MM.1S (cell line): ENCODE measurements around the gene MYO1E.

Experiments
- DNase-seq: peaks from one replicate; pipeline ENCODE4 v3.0.0-alpha.2; 2015
- H2AFZ ChIP-seq: fragments of 300-600 bp; sonication (generic); 2 replicates; pipeline ENCODE4 v1.6.0; 2016; ENCODE audit warnings: antibody characterized with exemption, low read length
- H3F3A ChIP-seq: fragments of 300-600 bp; sonication (generic); 2 replicates; pipeline ENCODE4 v1.6.1; 2016; ENCODE audit warnings: mild to moderate bottlenecking, antibody characterized with exemption, low read length, moderate library complexity, mixed read lengths; ENCODE audit not compliant: insufficient read depth
- H3K27ac ChIP-seq: fragments of 300-600 bp; sonication (generic); 2 replicates; pipeline ENCODE4 v1.5.1; 2016; ENCODE audit warnings: mild to moderate bottlenecking, low read length
- H3K27me3 ChIP-seq: fragments of 300-600 bp; sonication (generic); replicated peaks from 2 replicates; pipeline ENCODE4 v1.6.0; 2016; ENCODE audit warnings: low read length; ENCODE audit not compliant: insufficient read depth
- H3K36me3 ChIP-seq: fragments of 300-600 bp; sonication (generic); replicated peaks from 2 replicates; pipeline ENCODE4 v1.6.1; 2016; ENCODE audit warnings: mild to moderate bottlenecking, low read length, mixed read lengths; ENCODE audit not compliant: insufficient read depth
- H3K4me1 ChIP-seq: fragments of 300-600 bp; sonication (generic); 2 replicates; pipeline ENCODE4 v1.6.1; 2016; ENCODE audit warnings: low read length, mixed read lengths
- H3K4me2 ChIP-seq: fragments of 300-600 bp; sonication (generic); 2 replicates; pipeline ENCODE4 v1.6.0; 2016; ENCODE audit warnings: low read depth, low read length
- H3K4me3 ChIP-seq: fragments of 300-600 bp; sonication (generic); 2 replicates; pipeline ENCODE4 v1.5.1; 2016; ENCODE audit warnings: low read length, mixed read lengths
- H3K79me2 ChIP-seq: fragments of 300-600 bp; sonication (generic); 2 replicates; pipeline ENCODE4 v1.6.1; 2016; ENCODE audit warnings: mixed run types, low read length, mixed read lengths
- H3K9ac ChIP-seq: fragments of 300-600 bp; sonication (generic); 2 replicates; pipeline ENCODE4 v1.6.1; 2016; ENCODE audit warnings: low read length, mixed read lengths
- H3K9me2 ChIP-seq: fragments of 300-600 bp; sonication (generic); replicated peaks from 2 replicates; pipeline ENCODE4 v1.6.1; 2016; ENCODE audit warnings: mild to moderate bottlenecking, low read length, mixed read lengths; ENCODE audit not compliant: insufficient read depth
- H3K9me3 ChIP-seq: fragments of 300-600 bp; sonication (generic); replicated peaks from 2 replicates; pipeline ENCODE4 v1.6.1; 2016; ENCODE audit warnings: mild to moderate bottlenecking, low read length, mixed read lengths; ENCODE audit not compliant: insufficient read depth
- H4K20me1 ChIP-seq: fragments of 300-600 bp; sonication (generic); 2 replicates; pipeline ENCODE4 v1.6.1; 2016; ENCODE audit warnings: mild to moderate bottlenecking, low read length, moderate library complexity, mixed read lengths; ENCODE audit not compliant: insufficient read depth
- CTCF ChIP-seq: fragments of 300-600 bp; sonication (generic); IDR thresholded peaks from 2 replicates; pipeline ENCODE4 v1.5.1; 2016; ENCODE audit warnings: antibody characterized with exemption, low read length, mixed read lengths
- EZH2 ChIP-seq: fragments of 300-600 bp; sonication (generic); optimal IDR thresholded peaks from 2 replicates; pipeline ENCODE3; 2017; ENCODE audit warnings: low read depth, mild to moderate bottlenecking, antibody characterized with exemption, low read length, mixed read lengths
- EZH2phosphoT487 ChIP-seq: fragments of 300-600 bp; sonication (generic); IDR thresholded peaks from 2 replicates; pipeline ENCODE4 v1.6.1; 2018; ENCODE audit warnings: antibody characterized with exemption, low read length

MYO1E gene

GRCh38 chr15:59210186-59210585 lies 162.5 kb downstream of the MYO1E start:
- no peaks in the 10 kb centered on the region for H3K27me3 ChIP-seq

GRCh38 chr15:59208613-59209249 lies 163.9 kb downstream of the MYO1E start:
- Histone ChIP-seq H3F3A (no peaks in the 10 kb centered on the region), H3K36me3 (no peaks in the 10 kb centered on the region), H3K4me1 (no peaks in the 10 kb centered on the region), H3K9me3 (no peaks in the 10 kb centered on the region), H4K20me1 (no peaks in the 10 kb centered on the region), H3K27me3 (no peaks in the 10 kb centered on the region), H3K4me3 (no peak overlapping the region), H3K79me2 (no peaks in the 10 kb centered on the region), H3K4me2 (no peak overlapping the region), H2AFZ (no peak overlapping the region), H3K27ac (no peak overlapping the region), H3K9me2 (no peaks in the 10 kb centered on the region), H3K9ac (no peak overlapping the region)
- no peak for DNase-seq
- no peak for TF ChIP-seq CTCF
- TF ChIP-seq EZH2phosphoT487, result no peak
- TF ChIP-seq EZH2, result no peak

More at GRCh38 chr15:59210186-59210585, 162.5 kb downstream of the MYO1E start:
- Histone ChIP-seq H3F3A (no peaks in the 10 kb centered on the region), H4K20me1 (no peaks in the 10 kb centered on the region), H3K27ac (no peak overlapping the region), H3K4me1 (no peaks in the 10 kb centered on the region), H3K36me3 (no peaks in the 10 kb centered on the region), H2AFZ (no peak overlapping the region), H3K9me2 (no peaks in the 10 kb centered on the region), H3K4me2 (no peak overlapping the region), H3K9me3 (no peaks in the 10 kb centered on the region), H3K79me2 (no peaks in the 10 kb centered on the region), H3K9ac (no peak overlapping the region), H3K4me3 (no peak overlapping the region)
- TF ChIP-seq EZH2, result no peak
- TF ChIP-seq EZH2phosphoT487, result no peak
- TF ChIP-seq CTCF, result no peak
- no peak for DNase-seq

- Histone ChIP-seq H2AFZ (no peak within 1 kb of the TSS), H3K27ac (no peak within 1 kb of the TSS), H3K4me1 (no peaks in the 10 kb centered on the region), H3K4me2 (no peak within 1 kb of the TSS), H3K4me3 (no peak within 1 kb of the TSS), H3K9ac (no peak within 1 kb of the TSS), H4K20me1 (no peaks in the 10 kb centered on the region), H3K36me3 (no peaks in the 10 kb centered on the region), H3K9me2 (no peaks in the 10 kb centered on the region), H3K27me3 (no peaks in the 10 kb centered on the region), H3F3A (no peaks in the 10 kb centered on the region), H3K79me2 (no peaks in the 10 kb centered on the region), H3K9me3 (no peaks in the 10 kb centered on the region)
- no peak for DNase-seq
- TF ChIP-seq EZH2 (no peak), EZH2phosphoT487 (no peak), CTCF (no peak)
Observed at GRCh38 chr15:59206623-59207183, 166.0 kb downstream of the MYO1E start, which contains the start of gene LDHAL6B. Gene LDHAL6B, plus strand, starts transcription at chr15:59206843. Its CDS starts 98 bp downstream, at chr15:59206941.
